Thyroid gland (tissue), 4 donors: ENCODE measurements around the gene IGF2R. TPM values are rescaled to one million over a fixed set of nuclear protein-coding genes. Genes with fewer than 3 reads are reported as not detected.
A peak's percentile ranks its signal among the peaks of the same experiment; 100 is the strongest.
"Not testable (repeated sequence)": the region's sequence is repeated elsewhere in the genome, so short reads cannot be mapped to it uniquely, and the experiment has no call there.

Source experiments
- DNase-seq, 2 donors: peaks; one replicate each; pipeline ENCODE4 v3.0.0-alpha.2; 2019
- H3K27ac ChIP-seq, 3 donors: fragments of 200-600 bp; sonication (generic); 1 replicate in 2 of 3; 2 replicates in 1 of 3; pipeline ENCODE4 v1.5.1; 2016 to 2019; ENCODE audit warnings: mild to moderate bottlenecking in 1 of 3, moderate library complexity in 1 of 3
- H3K27me3 ChIP-seq: fragments of 200-600 bp; sonication (generic); one replicate; pipeline ENCODE4 v1.5.1; 2019
- H3K36me3 ChIP-seq, 2 donors: fragments of 200-600 bp; sonication (generic); one replicate each; pipeline ENCODE4 v1.5.1; 2016 to 2019
- H3K4me1 ChIP-seq, 2 donors: fragments of 200-600 bp; sonication (generic); one replicate each; pipeline ENCODE4 v1.5.1; 2017 to 2019
- H3K4me3 ChIP-seq, 3 donors: fragments of 200-600 bp; sonication (generic); replicated peaks in 1 of 3; 1 replicate in 2 of 3; 2 replicates in 1 of 3; pipeline ENCODE4 v1.5.1; 2016; ENCODE audit warnings: mild to moderate bottlenecking in 1 of 3
- H3K9me3 ChIP-seq: fragments of 200-600 bp; sonication (generic); one replicate; pipeline ENCODE4 v1.5.1; 2017
- POLR2A ChIP-seq, 2 donors: fragments of 450-650 bp; IDR thresholded peaks; one replicate each; pipeline ENCODE4 v1.6.1; 2017; ENCODE audit warnings: antibody characterized with exemption in 2 of 2, mild to moderate bottlenecking in 2 of 2, moderate library complexity in 1 of 2
- WGBS, 2 donors: methylation state at CpG; one replicate each; pipeline ENCODE4 v1.1.5; 2017; 5-methylcytosine and 5-hydroxymethylcytosine counted together
- intact Hi-C: fragments of 100-400 bp; cut with DNase I; formaldehyde crosslinking; loops from one replicate; pipeline ENCODE4 v1.15.1; 2023
- total RNA-seq, 4 donors: library from RNA; depleted of rRNA; stranded (reverse); fragments of >200 nt; gene quantifications; one replicate each; pipeline ENCODE4 v1.2.3, GENCODE V29; 2016
- TF ChIP-seq, protein P1 (sequence below), 6 experiments: fragments of 200-600 bp in 3 of 6; fragments of 450-650 bp in 3 of 6; sonication (generic) in 3 of 6; IDR thresholded peaks; one replicate each; pipeline ENCODE4 v1.5.1; 2016 to 2019; ENCODE audit warnings: antibody characterized with exemption in 6 of 6, mild to moderate bottlenecking in 2 of 6, inconsistent platforms in 1 of 6, moderate library complexity in 1 of 6

Gene IGF2R, protein sequence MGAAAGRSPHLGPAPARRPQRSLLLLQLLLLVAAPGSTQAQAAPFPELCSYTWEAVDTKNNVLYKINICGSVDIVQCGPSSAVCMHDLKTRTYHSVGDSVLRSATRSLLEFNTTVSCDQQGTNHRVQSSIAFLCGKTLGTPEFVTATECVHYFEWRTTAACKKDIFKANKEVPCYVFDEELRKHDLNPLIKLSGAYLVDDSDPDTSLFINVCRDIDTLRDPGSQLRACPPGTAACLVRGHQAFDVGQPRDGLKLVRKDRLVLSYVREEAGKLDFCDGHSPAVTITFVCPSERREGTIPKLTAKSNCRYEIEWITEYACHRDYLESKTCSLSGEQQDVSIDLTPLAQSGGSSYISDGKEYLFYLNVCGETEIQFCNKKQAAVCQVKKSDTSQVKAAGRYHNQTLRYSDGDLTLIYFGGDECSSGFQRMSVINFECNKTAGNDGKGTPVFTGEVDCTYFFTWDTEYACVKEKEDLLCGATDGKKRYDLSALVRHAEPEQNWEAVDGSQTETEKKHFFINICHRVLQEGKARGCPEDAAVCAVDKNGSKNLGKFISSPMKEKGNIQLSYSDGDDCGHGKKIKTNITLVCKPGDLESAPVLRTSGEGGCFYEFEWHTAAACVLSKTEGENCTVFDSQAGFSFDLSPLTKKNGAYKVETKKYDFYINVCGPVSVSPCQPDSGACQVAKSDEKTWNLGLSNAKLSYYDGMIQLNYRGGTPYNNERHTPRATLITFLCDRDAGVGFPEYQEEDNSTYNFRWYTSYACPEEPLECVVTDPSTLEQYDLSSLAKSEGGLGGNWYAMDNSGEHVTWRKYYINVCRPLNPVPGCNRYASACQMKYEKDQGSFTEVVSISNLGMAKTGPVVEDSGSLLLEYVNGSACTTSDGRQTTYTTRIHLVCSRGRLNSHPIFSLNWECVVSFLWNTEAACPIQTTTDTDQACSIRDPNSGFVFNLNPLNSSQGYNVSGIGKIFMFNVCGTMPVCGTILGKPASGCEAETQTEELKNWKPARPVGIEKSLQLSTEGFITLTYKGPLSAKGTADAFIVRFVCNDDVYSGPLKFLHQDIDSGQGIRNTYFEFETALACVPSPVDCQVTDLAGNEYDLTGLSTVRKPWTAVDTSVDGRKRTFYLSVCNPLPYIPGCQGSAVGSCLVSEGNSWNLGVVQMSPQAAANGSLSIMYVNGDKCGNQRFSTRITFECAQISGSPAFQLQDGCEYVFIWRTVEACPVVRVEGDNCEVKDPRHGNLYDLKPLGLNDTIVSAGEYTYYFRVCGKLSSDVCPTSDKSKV (N-terminal part only)
- 100 to 1,000 TPM in 2 of 4 donors, 10 to 100 TPM in 2; 82.1 to 104 (median 94.2) TPM for total RNA-seq

DNA sequence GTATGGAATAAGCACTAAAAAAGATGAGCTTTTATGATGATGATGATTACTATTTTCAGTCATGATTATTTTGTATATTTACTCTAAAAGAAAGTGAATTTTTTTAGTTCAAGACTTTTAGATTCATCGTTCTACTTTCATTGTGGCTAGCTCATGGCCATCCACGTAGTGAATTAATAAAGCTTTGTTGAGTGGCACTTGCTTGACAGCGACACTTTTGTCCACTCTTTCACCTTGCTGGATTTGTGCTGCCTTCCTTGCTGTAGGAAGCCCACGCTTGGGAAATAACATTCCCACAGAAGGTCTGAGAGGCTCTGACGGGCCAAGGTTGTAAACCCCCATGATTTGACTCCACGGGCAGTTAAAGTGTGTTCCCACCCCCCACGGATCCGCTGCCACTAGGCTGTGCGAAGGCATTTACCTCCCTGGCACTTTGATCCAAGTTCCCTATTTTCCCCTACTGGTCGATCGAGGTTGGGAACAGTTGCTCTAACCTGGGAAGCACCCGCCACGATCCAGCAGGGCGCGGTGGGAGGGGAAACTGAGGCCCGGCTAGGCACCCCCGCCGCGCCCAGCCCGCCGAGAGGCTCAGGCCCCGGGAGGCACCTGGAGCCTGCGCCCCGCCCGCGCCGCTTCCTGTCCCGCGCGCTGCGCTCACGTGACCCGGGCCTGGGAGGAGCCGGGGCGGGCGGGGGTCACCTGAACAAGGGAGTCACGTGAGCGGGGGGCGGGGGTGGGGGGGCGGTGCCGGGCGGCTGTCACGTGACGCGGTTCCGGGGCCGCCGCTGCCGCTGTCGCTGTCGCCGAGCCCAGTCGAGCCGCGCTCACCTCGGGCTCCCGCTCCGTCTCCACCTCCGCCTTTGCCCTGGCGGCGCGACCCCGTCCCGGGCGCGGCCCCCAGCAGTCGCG is at the start of gene IGF2R:
IGF2R (plus strand) TSS at position 788 of the 909 bp plus-strand sequence. CDS start 165 bp downstream, outside the sequence.
- intact Hi-C loops, result no loop called here
- 4 to 5% methylated on average over 18 to 19 of the region's 68 CpGs for WGBS, 2 donors

DNA sequence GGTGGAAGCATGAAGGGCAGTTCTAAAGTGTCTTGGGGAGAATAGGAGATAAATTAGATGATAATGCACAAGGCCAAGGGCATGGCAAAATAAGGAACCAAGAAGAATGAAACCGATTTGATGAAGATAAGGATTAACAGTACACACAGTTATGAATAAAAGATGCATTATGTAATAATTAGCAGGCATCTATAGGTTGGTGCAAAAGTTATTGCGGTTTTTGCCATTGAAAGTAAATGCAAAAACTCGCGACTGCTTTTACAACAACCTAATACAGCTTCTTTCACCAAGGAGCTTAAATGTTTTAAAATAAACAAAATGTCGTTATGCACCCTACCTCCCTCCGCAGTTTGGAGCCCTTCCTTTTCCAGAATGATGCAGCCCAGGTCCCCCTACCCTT is 49.1 kb upstream of the IGF2R start:
- WGBS, 2 donors, result 79 to 87% methylated on average over 6 of the region's 6 CpGs
- TF ChIP-seq, protein P1, sequence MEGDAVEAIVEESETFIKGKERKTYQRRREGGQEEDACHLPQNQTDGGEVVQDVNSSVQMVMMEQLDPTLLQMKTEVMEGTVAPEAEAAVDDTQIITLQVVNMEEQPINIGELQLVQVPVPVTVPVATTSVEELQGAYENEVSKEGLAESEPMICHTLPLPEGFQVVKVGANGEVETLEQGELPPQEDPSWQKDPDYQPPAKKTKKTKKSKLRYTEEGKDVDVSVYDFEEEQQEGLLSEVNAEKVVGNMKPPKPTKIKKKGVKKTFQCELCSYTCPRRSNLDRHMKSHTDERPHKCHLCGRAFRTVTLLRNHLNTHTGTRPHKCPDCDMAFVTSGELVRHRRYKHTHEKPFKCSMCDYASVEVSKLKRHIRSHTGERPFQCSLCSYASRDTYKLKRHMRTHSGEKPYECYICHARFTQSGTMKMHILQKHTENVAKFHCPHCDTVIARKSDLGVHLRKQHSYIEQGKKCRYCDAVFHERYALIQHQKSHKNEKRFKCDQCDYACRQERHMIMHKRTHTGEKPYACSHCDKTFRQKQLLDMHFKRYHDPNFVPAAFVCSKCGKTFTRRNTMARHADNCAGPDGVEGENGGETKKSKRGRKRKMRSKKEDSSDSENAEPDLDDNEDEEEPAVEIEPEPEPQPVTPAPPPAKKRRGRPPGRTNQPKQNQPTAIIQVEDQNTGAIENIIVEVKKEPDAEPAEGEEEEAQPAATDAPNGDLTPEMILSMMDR (IDR thresholded peaks at IDR 0.05), result no peak
- no peak for TF ChIP-seq POLR2A (IDR thresholded peaks at IDR 0.05)
- H3K27ac ChIP-seq, result no peak overlapping the region
- no peak overlapping the region for H3K4me3 ChIP-seq
- no peaks in the 10 kb centered on the region for H3K4me1 ChIP-seq
- DNase-seq, result no peak
- intact Hi-C loops, result no loop called here
- H3K36me3 ChIP-seq, result no peaks in the 10 kb centered on the region
- no peaks in the 10 kb centered on the region for H3K27me3 ChIP-seq
- no peaks in the 10 kb centered on the region for H3K9me3 ChIP-seq

More for the DNA sequence above, at the start of gene IGF2R:
- H3K4me3 ChIP-seq, result peak within 1 kb of the TSS; percentile 95 to 98 (median 97)
- H3K27ac ChIP-seq, result peak within 1 kb of the TSS; percentile 83 to 97 (median 94)
- H3K36me3 ChIP-seq, result no peaks in the 10 kb centered on the region
- H3K27me3 ChIP-seq, result no peaks in the 10 kb centered on the region
- TF ChIP-seq POLR2A (IDR thresholded peaks at IDR 0.05), result peak in 1 of 2 donors; percentile 82
- TF ChIP-seq, protein P1 (IDR thresholded peaks at IDR 0.05), result peak in 2 of 6 experiments; percentile 7 to 17
- DNase-seq, result peak; percentile 96 to 97
- H3K4me1 ChIP-seq, result peaks cover 27 to 29% of the 10 kb centered on the region in 2 donors
- no peaks in the 10 kb centered on the region for H3K9me3 ChIP-seq

DNA sequence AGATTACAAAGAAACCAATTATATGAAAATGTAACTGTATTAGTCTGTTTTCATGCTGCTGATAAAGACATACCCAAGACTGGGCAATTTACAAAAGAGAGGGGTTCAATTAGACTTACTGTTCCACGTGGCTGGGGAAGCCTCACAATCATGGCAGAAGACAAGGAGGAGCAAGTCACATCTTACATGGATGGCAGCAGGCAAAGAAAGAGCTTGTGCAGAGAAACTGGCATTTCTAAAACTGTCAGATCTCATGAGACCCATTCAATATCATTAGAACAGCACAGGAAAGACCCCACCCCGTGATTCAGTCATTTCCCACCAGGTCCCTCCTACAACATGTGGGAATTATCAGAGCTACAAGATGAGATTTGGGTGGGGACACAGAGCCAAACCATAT is 44.7 kb upstream of the IGF2R start:
- 71 to 72% methylated on average over 2 of the region's 2 CpGs for WGBS, 2 donors
- intact Hi-C loops, result not testable (repeated sequence)

DNA sequence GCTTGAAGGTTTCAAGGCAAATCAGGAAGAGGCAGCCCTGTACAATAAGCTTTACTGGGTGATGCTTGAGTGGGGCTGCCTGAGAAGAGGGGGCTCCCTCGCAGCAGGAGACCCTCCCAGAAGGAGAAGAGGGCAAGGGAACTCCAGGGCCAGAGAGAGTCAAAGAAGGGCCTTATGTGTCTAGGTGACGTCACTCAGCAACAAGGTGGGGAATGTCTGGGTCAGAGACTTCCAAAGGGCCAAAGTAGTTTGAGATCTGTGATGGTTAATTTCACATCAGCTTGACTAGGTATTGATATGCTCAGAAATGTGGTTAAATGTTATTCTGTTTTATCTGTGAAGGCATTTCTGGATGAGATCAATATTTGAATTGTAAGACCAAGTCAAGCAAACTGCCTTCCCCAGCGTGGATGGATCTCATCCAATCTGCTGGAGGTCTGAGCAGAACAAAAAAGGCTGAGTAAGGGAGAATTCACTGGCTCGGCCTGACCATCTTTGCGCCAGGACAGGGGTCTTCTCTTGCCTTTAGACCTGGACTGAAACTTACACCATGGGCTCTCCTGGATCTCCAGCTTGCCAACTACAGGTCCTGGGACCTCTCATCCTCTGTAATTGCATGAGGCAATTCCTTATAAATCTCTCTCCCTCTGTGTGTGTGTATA is 42.2 kb upstream of the IGF2R start:
- TF ChIP-seq POLR2A (IDR thresholded peaks at IDR 0.05), result no peak
- TF ChIP-seq, protein P1 (IDR thresholded peaks at IDR 0.05), result no peak
- intact Hi-C loops, result no loop called here
- Histone ChIP-seq H3K36me3 (no peaks in the 10 kb centered on the region), H3K9me3 (no peaks in the 10 kb centered on the region), H3K27me3 (no peaks in the 10 kb centered on the region), H3K4me1 (peaks cover 9 to 18% of the 10 kb centered on the region in 2 donors), H3K27ac (no peak overlapping the region), H3K4me3 (no peak overlapping the region)
- WGBS, 2 donors, result 74 to 85% methylated on average over 5 of the region's 5 CpGs
- DNase-seq, result no peak

More for the DNA sequence above, 44.7 kb upstream of the IGF2R start:
- H3K36me3 ChIP-seq, H3K27ac ChIP-seq, DNase-seq, H3K4me3 ChIP-seq, H3K4me1 ChIP-seq, H3K9me3 ChIP-seq, H3K27me3 ChIP-seq: not testable (repeated sequence)
